Measurements from ENCODE around the gene PLEKHM3. TPM values are rescaled to one million over a fixed set of nuclear protein-coding genes. Genes with fewer than 3 reads are reported as not detected.
A peak's percentile ranks its signal among the peaks of the same experiment; 100 is the strongest.

The PLEKHM3 gene
- total RNA-seq, 1 donor = 23.5 TPM

- H3K27ac ChIP-seq (ENCODE audit: low read depth, low read length) = no peak overlapping the region
- peaks cover 5% of the 10 kb centered on the region for H3K4me1 ChIP-seq (ENCODE audit: insufficient read depth, low read length)
- H3K9me3 ChIP-seq (ENCODE audit: low read depth, low read length) = no peaks in the 10 kb centered on the region
- no peak overlapping the region for H3K4me2 ChIP-seq (ENCODE audit: insufficient read depth, low read length)
- no peaks in the 10 kb centered on the region for H4K20me1 ChIP-seq (ENCODE audit: insufficient read depth, low read length)
- TF ChIP-seq, protein P1, sequence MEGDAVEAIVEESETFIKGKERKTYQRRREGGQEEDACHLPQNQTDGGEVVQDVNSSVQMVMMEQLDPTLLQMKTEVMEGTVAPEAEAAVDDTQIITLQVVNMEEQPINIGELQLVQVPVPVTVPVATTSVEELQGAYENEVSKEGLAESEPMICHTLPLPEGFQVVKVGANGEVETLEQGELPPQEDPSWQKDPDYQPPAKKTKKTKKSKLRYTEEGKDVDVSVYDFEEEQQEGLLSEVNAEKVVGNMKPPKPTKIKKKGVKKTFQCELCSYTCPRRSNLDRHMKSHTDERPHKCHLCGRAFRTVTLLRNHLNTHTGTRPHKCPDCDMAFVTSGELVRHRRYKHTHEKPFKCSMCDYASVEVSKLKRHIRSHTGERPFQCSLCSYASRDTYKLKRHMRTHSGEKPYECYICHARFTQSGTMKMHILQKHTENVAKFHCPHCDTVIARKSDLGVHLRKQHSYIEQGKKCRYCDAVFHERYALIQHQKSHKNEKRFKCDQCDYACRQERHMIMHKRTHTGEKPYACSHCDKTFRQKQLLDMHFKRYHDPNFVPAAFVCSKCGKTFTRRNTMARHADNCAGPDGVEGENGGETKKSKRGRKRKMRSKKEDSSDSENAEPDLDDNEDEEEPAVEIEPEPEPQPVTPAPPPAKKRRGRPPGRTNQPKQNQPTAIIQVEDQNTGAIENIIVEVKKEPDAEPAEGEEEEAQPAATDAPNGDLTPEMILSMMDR (IDR thresholded peaks at IDR 0.05; ENCODE audit: extremely low read depth, low read depth, low read length) = peak; percentile 22
- no peak for DNase-seq (ENCODE audit: insufficient read length, low spot score, missing footprints)
- no peak overlapping the region for H3K4me3 ChIP-seq (ENCODE audit: insufficient read depth, low read length)
- no peaks in the 10 kb centered on the region for H3K79me2 ChIP-seq (ENCODE audit: insufficient read depth, low read length)
- no peaks in the 10 kb centered on the region for H3K27me3 ChIP-seq (ENCODE audit: insufficient read depth, low read length)
- no peaks in the 10 kb centered on the region for H3K36me3 ChIP-seq (ENCODE audit: insufficient read depth, low read length)
- H2AFZ ChIP-seq (ENCODE audit: low read length) = no peak overlapping the region
Observed at GRCh38 chr2:208033701-208034502, 8.6 kb upstream of the PLEKHM3 start.

DNA sequence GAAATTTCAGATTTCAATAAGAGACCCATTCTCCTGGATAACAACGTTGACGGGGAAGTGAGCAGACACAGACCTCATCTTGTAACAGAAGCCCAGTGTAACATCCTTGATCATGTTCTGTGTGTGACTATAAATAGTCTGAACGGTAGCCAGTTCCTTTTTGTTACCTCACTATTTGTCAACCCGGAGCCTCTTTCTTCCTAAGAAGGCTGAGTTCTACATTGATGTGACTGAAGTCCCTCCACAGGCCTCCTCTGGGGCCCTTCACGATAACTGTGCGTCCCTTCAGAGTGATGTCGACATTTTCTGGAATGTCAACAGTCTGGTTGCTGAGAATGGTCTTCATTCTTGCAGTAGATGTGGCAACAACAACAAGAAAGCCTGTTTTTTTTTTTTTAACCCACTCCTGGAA is 6.3 kb upstream of the PLEKHM3 start:
- TF ChIP-seq, protein P1 (IDR thresholded peaks at IDR 0.05; ENCODE audit: extremely low read depth, low read depth, low read length) = no peak
- Histone ChIP-seq H2AFZ (ENCODE audit: low read length) (peak overlapping the region; percentile 82), H3K4me2 (ENCODE audit: insufficient read depth, low read length) (no peak overlapping the region), H3K27ac (ENCODE audit: low read depth, low read length) (no peak overlapping the region), H3K36me3 (ENCODE audit: insufficient read depth, low read length) (no peaks in the 10 kb centered on the region), H3K79me2 (ENCODE audit: insufficient read depth, low read length) (no peaks in the 10 kb centered on the region), H3K9me3 (ENCODE audit: low read depth, low read length) (no peaks in the 10 kb centered on the region), H4K20me1 (ENCODE audit: insufficient read depth, low read length) (no peaks in the 10 kb centered on the region), H3K4me1 (ENCODE audit: insufficient read depth, low read length) (peaks cover 5% of the 10 kb centered on the region), H3K27me3 (ENCODE audit: insufficient read depth, low read length) (no peaks in the 10 kb centered on the region), H3K4me3 (ENCODE audit: insufficient read depth, low read length) (no peak overlapping the region)
- DNase-seq (ENCODE audit: insufficient read length, low spot score, missing footprints) = no peak

DNA sequence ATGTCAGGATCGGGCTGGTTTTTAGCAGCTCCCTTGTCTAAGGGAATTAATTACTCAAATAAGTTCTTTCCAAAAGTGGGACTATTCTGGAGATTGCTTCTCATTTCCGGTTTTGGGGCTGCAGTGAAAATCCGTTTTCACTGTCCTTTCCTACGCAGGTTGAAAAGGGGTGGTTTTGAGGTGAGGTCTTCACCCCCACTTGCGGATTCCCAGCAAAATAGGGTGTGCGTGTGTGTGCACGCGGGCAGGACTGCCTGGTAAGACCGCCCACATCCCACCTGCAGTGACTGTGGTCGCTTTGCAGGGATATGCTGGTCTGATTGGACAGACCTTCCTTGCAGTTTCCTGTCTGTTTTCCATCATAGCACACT is 472 bp upstream of the PLEKHM3 start:
- Histone ChIP-seq H3K79me2 (ENCODE audit: insufficient read depth, low read length) (peaks cover 19% of the 10 kb centered on the region), H2AFZ (ENCODE audit: low read length) (peak overlapping the region; percentile 100), H3K36me3 (ENCODE audit: insufficient read depth, low read length) (no peaks in the 10 kb centered on the region), H3K4me1 (ENCODE audit: insufficient read depth, low read length) (peaks cover 9% of the 10 kb centered on the region), H3K4me3 (ENCODE audit: insufficient read depth, low read length) (peak overlapping the region; percentile 94), H3K4me2 (ENCODE audit: insufficient read depth, low read length) (peak overlapping the region; percentile 96), H3K27me3 (ENCODE audit: insufficient read depth, low read length) (no peaks in the 10 kb centered on the region), H4K20me1 (ENCODE audit: insufficient read depth, low read length) (no peaks in the 10 kb centered on the region), H3K27ac (ENCODE audit: low read depth, low read length) (peak overlapping the region; percentile 85), H3K9me3 (ENCODE audit: low read depth, low read length) (no peaks in the 10 kb centered on the region)
- DNase-seq (ENCODE audit: insufficient read length, low spot score, missing footprints) = no peak
- TF ChIP-seq, protein P1 (IDR thresholded peaks at IDR 0.05; ENCODE audit: extremely low read depth, low read depth, low read length) = no peak

DNA sequence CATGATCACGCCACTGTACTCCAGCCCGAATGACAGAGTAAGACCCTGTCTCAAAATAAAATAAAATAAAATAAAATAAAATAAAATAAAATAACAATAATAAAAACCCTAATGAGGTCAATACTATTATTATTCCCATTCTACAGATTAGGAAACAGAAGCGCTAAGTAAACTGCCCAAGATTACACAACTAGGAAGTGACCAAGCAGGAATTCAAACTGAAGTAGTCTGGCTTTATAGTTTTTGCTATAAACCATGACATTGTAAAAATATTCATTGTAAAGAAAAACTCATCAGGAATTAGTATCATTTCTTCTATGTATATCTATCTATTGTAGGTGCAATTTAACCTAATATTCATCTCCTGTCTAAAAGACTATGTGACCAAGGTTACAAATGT is 1.2 kb downstream of the PLEKHM3 start:
- TF ChIP-seq, protein P1 (IDR thresholded peaks at IDR 0.05; ENCODE audit: extremely low read depth, low read depth, low read length) = no peak
- Histone ChIP-seq H3K4me2 (ENCODE audit: insufficient read depth, low read length) (no peak overlapping the region), H3K27ac (ENCODE audit: low read depth, low read length) (no peak overlapping the region), H3K36me3 (ENCODE audit: insufficient read depth, low read length) (no peaks in the 10 kb centered on the region), H3K4me3 (ENCODE audit: insufficient read depth, low read length) (no peak overlapping the region), H3K79me2 (ENCODE audit: insufficient read depth, low read length) (peaks cover 21% of the 10 kb centered on the region), H4K20me1 (ENCODE audit: insufficient read depth, low read length) (peaks cover 3% of the 10 kb centered on the region), H3K9me3 (ENCODE audit: low read depth, low read length) (no peaks in the 10 kb centered on the region), H3K4me1 (ENCODE audit: insufficient read depth, low read length) (peaks cover 9% of the 10 kb centered on the region), H2AFZ (ENCODE audit: low read length) (no peak overlapping the region), H3K27me3 (ENCODE audit: insufficient read depth, low read length) (no peaks in the 10 kb centered on the region)
- DNase-seq (ENCODE audit: insufficient read length, low spot score, missing footprints) = no peak
